Esophagus (tissue), 2 donors: ENCODE results near the gene HDAC4. TPM values are rescaled to one million over a fixed set of nuclear protein-coding genes. Genes with fewer than 3 reads are reported as not detected.

Experiments used
- H3K27ac ChIP-seq, 2 donors: one replicate each; pipeline ENCODE4 v1.5.1; 2013; ENCODE audit warnings: low read depth in 2 of 2, mild to moderate bottlenecking in 2 of 2, inconsistent platforms in 1 of 2, low read length in 1 of 2, moderate library complexity in 1 of 2
- H3K27me3 ChIP-seq, 2 donors: one replicate each; pipeline ENCODE4 v1.6.1; 2013; ENCODE audit warnings: low read length in 2 of 2, control low read depth in 1 of 2, mild to moderate bottlenecking in 1 of 2; ENCODE audit not compliant: insufficient read depth in 2 of 2, control insufficient read depth in 1 of 2
- H3K36me3 ChIP-seq, 2 donors: one replicate each; pipeline ENCODE4 v1.6.1; 2013; ENCODE audit warnings: low read length in 1 of 2; ENCODE audit not compliant: control insufficient read depth in 2 of 2, insufficient read depth in 2 of 2
- H3K4me1 ChIP-seq, 2 donors: one replicate each; pipeline ENCODE4 v1.6.1; 2013; ENCODE audit warnings: low read length in 1 of 2; ENCODE audit not compliant: control insufficient read depth in 2 of 2, insufficient read depth in 2 of 2
- H3K4me3 ChIP-seq, 2 donors: one replicate each; pipeline ENCODE4 v1.5.1; 2013; ENCODE audit warnings: low read length in 2 of 2, mild to moderate bottlenecking in 2 of 2, low read depth in 1 of 2, moderate library complexity in 1 of 2
- H3K9me3 ChIP-seq, 2 donors: one replicate each; pipeline ENCODE4 v1.6.1; 2013; ENCODE audit warnings: mild to moderate bottlenecking in 2 of 2, low read depth in 1 of 2, low read length in 1 of 2, moderate library complexity in 1 of 2; ENCODE audit not compliant: control insufficient read depth in 2 of 2, insufficient read depth in 1 of 2
- WGBS, 2 donors: extraction: QIAGEN DNeasy Blood & Tissue Kit; methylation state at CpG; one replicate each; pipeline ENCODE4 v1.1.7; 2013; 5-methylcytosine and 5-hydroxymethylcytosine counted together
- polyA plus RNA-seq, 2 donors: library from polyadenylated mRNA; stranded (reverse); fragments of 200-250 nt; gene quantifications; one replicate each; pipeline ENCODE4 v1.2.3, GENCODE V29; 2013
- donor health status: healthy with polysubstance abuse.
- donor health status: Bipolar disorder and iron deficiency.

The HDAC4 gene
- polyA plus RNA-seq, 2 donors, result 5.9 to 10.2 TPM

DNA sequence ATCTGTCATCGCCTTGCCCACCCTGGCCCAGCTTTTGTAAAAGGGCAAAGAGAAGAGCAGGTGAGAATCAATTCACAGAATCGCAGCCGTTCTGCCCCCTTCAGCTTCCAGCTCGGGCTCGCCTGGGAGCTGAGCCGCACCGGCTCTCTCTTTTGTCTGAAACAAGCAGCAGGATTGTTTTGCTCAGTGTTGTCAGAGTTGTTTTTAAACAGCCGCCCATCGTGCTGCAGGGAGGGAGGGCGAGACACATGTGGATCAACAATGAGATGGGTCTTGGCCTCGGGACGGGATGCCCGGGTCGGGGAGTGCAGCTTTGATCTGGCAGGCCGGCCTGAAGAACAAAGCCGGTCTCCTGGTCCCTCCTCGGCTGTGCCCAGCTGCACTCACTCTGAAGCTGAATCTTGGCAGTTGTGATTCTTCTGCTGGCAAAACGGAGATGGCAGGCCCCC lies 39.7 kb upstream of the HDAC4 start:
- Histone ChIP-seq H3K9me3 (peaks cover 0 to 5% of the 10 kb centered on the region in 2 donors), H3K4me1 (peaks cover 14 to 16% of the 10 kb centered on the region in 2 donors), H3K27me3 (no peaks in the 10 kb centered on the region), H3K36me3 (no peaks in the 10 kb centered on the region), H3K4me3 (no peak overlapping the region), H3K27ac (peak overlapping the region in 1 of 2 donors; percentile 20)
- WGBS, 2 donors, result 16 to 19% methylated on average over 18 of the region's 18 CpGs

- peaks cover 0 to 5% of the 10 kb centered on the region in 2 donors for H3K9me3 ChIP-seq
- no peak overlapping the region for H3K4me3 ChIP-seq
- H3K36me3 ChIP-seq, result no peaks in the 10 kb centered on the region
- H3K27me3 ChIP-seq, result no peaks in the 10 kb centered on the region
- no peak overlapping the region for H3K27ac ChIP-seq
- peaks cover 14 to 16% of the 10 kb centered on the region in 2 donors for H3K4me1 ChIP-seq
- 71 to 84% methylated on average over 11 of the region's 11 CpGs for WGBS, 2 donors
Measured at GRCh38 chr2:239439754-239440315, 39.0 kb upstream of the HDAC4 start.

DNA sequence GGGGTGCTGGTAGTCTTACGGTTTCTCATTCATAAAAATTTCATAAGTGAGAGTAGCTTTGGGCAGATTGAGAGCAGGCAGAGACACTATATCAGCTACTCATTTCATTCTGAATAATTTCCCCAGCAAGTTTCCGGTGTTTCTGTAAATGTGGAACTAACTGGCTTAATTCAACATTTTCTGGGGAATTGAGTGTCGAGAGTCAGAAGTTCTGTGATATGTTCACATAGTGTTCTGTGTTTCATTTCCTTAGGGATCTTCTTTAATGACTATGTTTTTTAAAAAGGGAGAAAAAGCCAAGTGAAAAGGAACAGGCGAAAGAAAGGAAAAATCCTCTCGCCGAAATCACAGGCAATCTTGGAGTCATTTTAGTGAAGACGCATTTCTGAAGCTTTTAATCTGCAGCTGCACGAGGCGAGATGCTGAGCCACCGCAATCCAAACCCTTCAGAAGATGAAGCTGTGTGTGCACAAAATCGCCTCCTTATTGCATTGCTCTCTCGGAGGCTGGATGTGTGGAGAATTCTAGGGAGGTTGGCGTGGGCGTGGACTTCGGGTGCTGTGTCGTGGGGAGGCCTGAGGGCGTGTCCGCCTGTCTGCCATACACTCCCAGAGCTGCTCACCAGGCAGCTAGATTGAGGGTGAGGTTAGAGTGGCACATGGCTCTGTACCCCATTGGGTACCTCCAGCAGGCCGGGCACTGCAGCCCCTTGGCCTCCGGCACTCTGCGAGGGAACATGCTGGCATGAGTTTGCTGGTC lies 38.4 kb upstream of the HDAC4 start:
- Histone ChIP-seq H3K27me3 (no peaks in the 10 kb centered on the region), H3K27ac (no peak overlapping the region), H3K4me1 (peaks cover 12 to 14% of the 10 kb centered on the region in 2 donors), H3K9me3 (peaks cover 0 to 5% of the 10 kb centered on the region in 2 donors), H3K4me3 (no peak overlapping the region), H3K36me3 (no peaks in the 10 kb centered on the region)
- 87 to 88% methylated on average over 21 of the region's 21 CpGs for WGBS, 2 donors

- Histone ChIP-seq H3K27ac (no peak overlapping the region), H3K4me1 (peaks cover 9 to 10% of the 10 kb centered on the region in 2 donors), H3K4me3 (no peak overlapping the region), H3K9me3 (peaks cover 0 to 7% of the 10 kb centered on the region in 2 donors), H3K27me3 (no peaks in the 10 kb centered on the region), H3K36me3 (no peaks in the 10 kb centered on the region)
- WGBS, 2 donors, result 84 to 90% methylated on average over 3 of the region's 3 CpGs
Measured at GRCh38 chr2:239438368-239438767, 37.5 kb upstream of the HDAC4 start.

GRCh38 chr2:239436669-239437335 lies 36.0 kb upstream of the HDAC4 start:
- Histone ChIP-seq H3K27me3 (no peaks in the 10 kb centered on the region), H3K9me3 (peaks cover 0 to 7% of the 10 kb centered on the region in 2 donors), H3K4me3 (no peak overlapping the region), H3K4me1 (peaks cover 9 to 10% of the 10 kb centered on the region in 2 donors), H3K36me3 (no peaks in the 10 kb centered on the region), H3K27ac (no peak overlapping the region)
- WGBS, 2 donors, result 94% methylated on average over 2 of the region's 2 CpGs

GRCh38 chr2:239436076-239436475 lies 35.3 kb upstream of the HDAC4 start:
- Histone ChIP-seq H3K27me3 (no peaks in the 10 kb centered on the region), H3K4me3 (no peak overlapping the region), H3K9me3 (peaks cover 0 to 7% of the 10 kb centered on the region in 2 donors), H3K36me3 (no peaks in the 10 kb centered on the region), H3K27ac (no peak overlapping the region), H3K4me1 (peaks cover 10 to 12% of the 10 kb centered on the region in 2 donors)
- 72 to 78% methylated on average over 5 of the region's 5 CpGs for WGBS, 2 donors

DNA sequence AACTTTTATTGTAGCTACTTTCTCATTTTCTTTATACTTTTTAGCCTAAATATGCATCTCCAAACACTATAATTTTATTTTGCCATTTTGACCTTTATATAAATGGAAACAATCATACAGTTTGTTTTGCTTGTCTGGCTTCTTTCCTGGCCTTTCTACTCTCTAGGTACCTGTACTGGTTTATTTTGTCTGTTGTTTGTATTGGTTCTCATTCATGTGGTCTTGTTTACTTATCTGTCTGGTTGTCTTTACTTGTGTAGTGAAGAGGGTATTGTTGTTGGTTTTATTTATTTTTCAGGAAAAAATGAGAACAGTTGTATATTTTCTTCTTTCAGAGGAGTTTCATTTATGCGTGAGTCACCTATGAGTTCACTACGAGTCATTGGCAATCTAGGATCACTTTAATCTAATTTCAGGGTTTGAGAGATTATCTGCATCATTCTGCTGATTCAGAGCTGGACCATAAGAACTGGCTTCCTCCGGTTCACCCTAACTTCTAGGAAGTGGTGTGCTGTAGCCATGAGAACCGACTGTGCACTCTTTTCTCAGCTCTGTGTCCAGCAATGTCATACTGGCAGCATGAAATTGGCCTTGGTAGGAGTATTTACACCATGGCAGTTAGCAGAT lies 33.1 kb upstream of the HDAC4 start:
- Histone ChIP-seq H3K4me3 (no peak overlapping the region), H3K27me3 (no peaks in the 10 kb centered on the region), H3K9me3 (peaks cover 0 to 7% of the 10 kb centered on the region in 2 donors), H3K4me1 (peaks cover 0 to 3% of the 10 kb centered on the region in 2 donors), H3K36me3 (no peaks in the 10 kb centered on the region), H3K27ac (peak overlapping the region; percentile 26 to 42)
- 48 to 57% methylated on average over 4 of the region's 4 CpGs for WGBS, 2 donors

- WGBS, 2 donors, result 96 to 100% methylated on average over 1 of the region's 1 CpG
Measured at GRCh38 chr2:239432174-239432573, 31.4 kb upstream of the HDAC4 start.

GRCh38 chr2:239431536-239431935 lies 30.7 kb upstream of the HDAC4 start:
- peaks cover 0 to 7% of the 10 kb centered on the region in 2 donors for H3K9me3 ChIP-seq
- 69 to 71% methylated on average over 5 of the region's 5 CpGs for WGBS, 2 donors
- H3K36me3 ChIP-seq, result no peaks in the 10 kb centered on the region
- peaks cover 0 to 3% of the 10 kb centered on the region in 2 donors for H3K4me1 ChIP-seq
- H3K4me3 ChIP-seq, result no peak overlapping the region
- peak overlapping the region in 1 of 2 donors; percentile 9 for H3K27ac ChIP-seq
- H3K27me3 ChIP-seq, result no peaks in the 10 kb centered on the region

More at GRCh38 chr2:239432174-239432573, 31.4 kb upstream of the HDAC4 start:
- H3K9me3 ChIP-seq, result peaks cover 0 to 7% of the 10 kb centered on the region in 2 donors
- H3K36me3 ChIP-seq, result no peaks in the 10 kb centered on the region
- no peak overlapping the region for H3K27ac ChIP-seq
- H3K4me1 ChIP-seq, result peaks cover 0 to 3% of the 10 kb centered on the region in 2 donors
- no peaks in the 10 kb centered on the region for H3K27me3 ChIP-seq
- no peak overlapping the region for H3K4me3 ChIP-seq
